ENCODE measurements around the gene GPR63. TPM values are rescaled to one million over a fixed set of nuclear protein-coding genes. Genes with fewer than 3 reads are reported as not detected.

The GPR63 gene
- total and polyA plus RNA-seq, 7 experiments from 2014 or later = 0.20 to 3.1 (median 0.36) TPM; not detected in 1

DNA sequence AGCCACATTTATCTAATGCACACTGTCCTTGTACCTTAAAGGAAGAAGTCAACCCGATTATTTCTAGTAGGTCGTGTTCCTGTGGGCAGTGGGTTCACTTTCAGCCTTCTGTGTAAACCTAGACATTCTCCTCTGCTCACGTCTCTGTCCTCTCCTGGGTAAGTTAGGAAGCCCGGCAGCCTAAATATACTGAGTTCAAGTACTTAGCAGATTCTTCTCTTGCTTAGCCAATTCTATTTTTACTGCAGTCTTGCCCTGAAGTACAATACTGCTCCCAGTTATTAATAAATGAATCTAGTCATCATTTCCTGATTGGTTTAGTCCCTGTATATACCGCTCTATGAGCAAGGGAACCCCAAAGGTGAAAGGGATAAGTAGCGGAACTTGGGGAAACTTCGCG lies 14.6 kb upstream of the GPR63 start:
- Mint-ChIP-seq H3K4me3 (no peak overlapping the region), H3K4me1 (no peaks in the 10 kb centered on the region)

DNA sequence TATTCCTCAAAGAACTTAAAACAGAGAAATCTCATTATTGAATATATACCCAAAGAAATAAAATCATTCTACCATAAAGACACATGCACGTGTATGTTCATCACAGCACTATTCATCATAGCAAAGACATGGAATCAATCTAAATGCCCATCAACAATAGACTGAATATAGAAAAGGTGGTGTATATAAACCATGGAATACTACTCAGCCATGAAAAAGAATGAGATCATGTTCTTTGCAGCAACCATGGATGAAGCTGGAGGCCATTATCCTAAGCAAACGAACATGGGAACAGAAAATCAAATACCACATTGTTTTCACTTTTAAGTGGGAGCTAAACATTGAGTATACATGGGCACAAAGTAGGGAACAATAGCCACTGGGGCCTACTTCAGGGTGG lies 12.3 kb upstream of the GPR63 start:
- no peak overlapping the region for H3K4me3 Mint-ChIP-seq
- POLR2A ChIA-PET = no interaction called here

More for the DNA sequence above, 14.6 kb upstream of the GPR63 start:
- Mint-ChIP-seq H3K27ac (no peak overlapping the region), H3K36me3 (peaks cover 0 to 4% (median 0%) of the 10 kb centered on the region in 5 donors), H3K9me3 (peaks cover 0 to 23% (median 4%) of the 10 kb centered on the region in 11 donors), H3K27me3 (peaks cover 0 to 13% (median 9%) of the 10 kb centered on the region in 5 donors)
- ChIA-PET POLR2A (no interaction called here), CTCF (no interaction called here)
- Histone ChIP-seq H3K36me3 (ENCODE audit: control insufficient read depth in 2 of 3, insufficient read depth in 3 of 3, low read length in 3 of 3) (no peaks in the 10 kb centered on the region), H3K27me3 (ENCODE audit: control insufficient read depth in 2 of 2, insufficient read depth in 2 of 2, low read length in 2 of 2) (no peaks in the 10 kb centered on the region), H3K4me1 (ENCODE audit: control insufficient read depth in 2 of 2, insufficient read depth in 2 of 2, low read length in 2 of 2) (no peaks in the 10 kb centered on the region), H3K4me3 (ENCODE audit: low read length) (no peak overlapping the region), H3K27ac (ENCODE audit: low read depth, low read length) (no peak overlapping the region), H3K9me3 (ENCODE audit: control insufficient read depth in 2 of 3, low read length in 3 of 3) (no peaks in the 10 kb centered on the region)
- DNase-seq (no peak), ATAC-seq (no peak)
- intact Hi-C loops (cut with micrococcal nuclease) = no loop called here

DNA sequence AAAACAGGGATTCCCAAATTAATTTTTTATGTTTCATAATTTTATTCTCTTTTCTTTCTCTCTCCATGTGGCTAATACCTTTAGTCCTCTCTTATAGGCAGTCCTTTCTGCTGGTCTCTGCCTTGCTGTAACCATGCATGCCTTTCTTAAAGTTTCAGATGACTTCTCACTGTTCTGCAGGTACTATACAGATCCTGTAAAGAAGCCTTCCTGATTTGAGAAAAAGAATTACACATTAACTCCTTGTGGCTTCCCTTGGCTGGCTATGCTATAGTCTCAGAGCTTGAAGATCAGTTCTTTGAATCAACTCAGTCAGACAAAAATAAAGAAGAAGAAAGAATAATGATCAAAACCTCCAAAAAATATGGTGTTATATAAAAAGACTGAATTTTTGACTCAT lies 7.3 kb upstream of the GPR63 start:
- ChIA-PET POLR2A (no interaction called here), CTCF (no interaction called here)
- Mint-ChIP-seq H3K27me3 (peaks cover 8 to 50% (median 40%) of the 10 kb centered on the region in 5 donors), H3K27ac (no peak overlapping the region), H3K9me3 (peaks cover 0 to 35% (median 16%) of the 10 kb centered on the region in 11 donors), H3K4me3 (no peak overlapping the region), H3K36me3 (peaks cover 0 to 10% (median 0%) of the 10 kb centered on the region in 5 donors), H3K4me1 (no peaks in the 10 kb centered on the region)
- intact Hi-C loops (cut with micrococcal nuclease) = no loop called here
- H3K27me3 ChIP-seq (ENCODE audit: control insufficient read depth in 2 of 2, insufficient read depth in 2 of 2, low read length in 2 of 2) = no peaks in the 10 kb centered on the region
- no peak for DNase-seq
- no peaks in the 10 kb centered on the region for H3K36me3 ChIP-seq (ENCODE audit: control insufficient read depth in 2 of 3, insufficient read depth in 3 of 3, low read length in 3 of 3)
- no peaks in the 10 kb centered on the region for H3K4me1 ChIP-seq (ENCODE audit: control insufficient read depth in 2 of 2, insufficient read depth in 2 of 2, low read length in 2 of 2)
- ATAC-seq = no peak
- H3K27ac ChIP-seq (ENCODE audit: low read depth, low read length) = no peak overlapping the region
- H3K9me3 ChIP-seq (ENCODE audit: control insufficient read depth in 2 of 3, low read length in 3 of 3) = no peaks in the 10 kb centered on the region
- no peak overlapping the region for H3K4me3 ChIP-seq (ENCODE audit: low read length)

More for the DNA sequence above, 12.3 kb upstream of the GPR63 start:
- ATAC-seq = no peak
- H3K36me3 ChIP-seq (ENCODE audit: control insufficient read depth in 2 of 3, insufficient read depth in 3 of 3, low read length in 3 of 3) = no peaks in the 10 kb centered on the region
- H3K9me3 Mint-ChIP-seq = peaks cover 0 to 40% (median 15%) of the 10 kb centered on the region in 11 donors
- no peaks in the 10 kb centered on the region for H3K9me3 ChIP-seq (ENCODE audit: control insufficient read depth in 2 of 3, low read length in 3 of 3)
- DNase-seq = no peak
- no peak overlapping the region for H3K27ac ChIP-seq (ENCODE audit: low read depth, low read length)
- no peaks in the 10 kb centered on the region for H3K4me1 Mint-ChIP-seq
- H3K27me3 Mint-ChIP-seq = peaks cover 1 to 31% (median 21%) of the 10 kb centered on the region in 5 donors
- H3K36me3 Mint-ChIP-seq = peaks cover 0 to 9% (median 0%) of the 10 kb centered on the region in 5 donors
- H3K4me1 ChIP-seq (ENCODE audit: control insufficient read depth in 2 of 2, insufficient read depth in 2 of 2, low read length in 2 of 2) = no peaks in the 10 kb centered on the region
- H3K4me3 ChIP-seq (ENCODE audit: low read length) = no peak overlapping the region
- no peaks in the 10 kb centered on the region for H3K27me3 ChIP-seq (ENCODE audit: control insufficient read depth in 2 of 2, insufficient read depth in 2 of 2, low read length in 2 of 2)
- CTCF ChIA-PET = no interaction called here
- H3K27ac Mint-ChIP-seq = no peak overlapping the region
- intact Hi-C loops (cut with micrococcal nuclease) = no loop called here

DNA sequence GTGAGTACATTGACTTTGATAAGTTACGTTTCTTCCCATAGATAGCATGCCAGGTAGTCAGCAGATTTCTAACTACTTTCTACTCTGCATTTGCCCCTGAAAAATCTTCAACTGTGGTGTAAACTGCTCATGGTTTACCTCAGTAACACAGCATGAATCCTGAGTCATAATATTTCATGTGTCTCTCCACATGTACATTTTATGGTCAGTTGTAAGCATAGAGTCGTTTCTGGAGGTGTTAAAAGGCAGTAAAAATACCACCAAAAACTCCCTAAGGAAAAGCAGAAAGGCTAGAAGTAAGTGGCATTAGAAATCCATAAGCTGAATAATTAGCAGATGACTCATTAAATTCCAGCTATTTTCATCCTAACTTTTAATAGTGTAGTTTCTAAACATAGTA lies 4.1 kb upstream of the GPR63 start:
- no peaks in the 10 kb centered on the region for H3K9me3 ChIP-seq (ENCODE audit: control insufficient read depth in 2 of 3, low read length in 3 of 3)
- peaks cover 4 to 12% (median 10%) of the 10 kb centered on the region in 7 donors for H3K4me1 Mint-ChIP-seq
- POLR2A ChIA-PET = no interaction called here
- peaks cover 10 to 59% (median 50%) of the 10 kb centered on the region in 5 donors for H3K27me3 Mint-ChIP-seq
- H3K4me3 Mint-ChIP-seq = no peak overlapping the region
- ATAC-seq (no peak), DNase-seq (no peak)
- no peak overlapping the region for H3K27ac Mint-ChIP-seq
- peaks cover 0 to 24% (median 7%) of the 10 kb centered on the region in 11 donors for H3K9me3 Mint-ChIP-seq
- peaks cover 0 to 10% (median 0%) of the 10 kb centered on the region in 5 donors for H3K36me3 Mint-ChIP-seq
- no peak overlapping the region for H3K27ac ChIP-seq (ENCODE audit: low read depth, low read length)
- intact Hi-C loops (cut with micrococcal nuclease) = no loop called here
- H3K4me1 ChIP-seq (ENCODE audit: control insufficient read depth in 2 of 2, insufficient read depth in 2 of 2, low read length in 2 of 2) = peaks cover 0 to 4% of the 10 kb centered on the region in 2 donors
- CTCF ChIA-PET = no interaction called here
- no peaks in the 10 kb centered on the region for H3K36me3 ChIP-seq (ENCODE audit: control insufficient read depth in 2 of 3, insufficient read depth in 3 of 3, low read length in 3 of 3)
- H3K27me3 ChIP-seq (ENCODE audit: control insufficient read depth in 2 of 2, insufficient read depth in 2 of 2, low read length in 2 of 2) = no peaks in the 10 kb centered on the region
- H3K4me3 ChIP-seq (ENCODE audit: low read length) = no peak overlapping the region

DNA sequence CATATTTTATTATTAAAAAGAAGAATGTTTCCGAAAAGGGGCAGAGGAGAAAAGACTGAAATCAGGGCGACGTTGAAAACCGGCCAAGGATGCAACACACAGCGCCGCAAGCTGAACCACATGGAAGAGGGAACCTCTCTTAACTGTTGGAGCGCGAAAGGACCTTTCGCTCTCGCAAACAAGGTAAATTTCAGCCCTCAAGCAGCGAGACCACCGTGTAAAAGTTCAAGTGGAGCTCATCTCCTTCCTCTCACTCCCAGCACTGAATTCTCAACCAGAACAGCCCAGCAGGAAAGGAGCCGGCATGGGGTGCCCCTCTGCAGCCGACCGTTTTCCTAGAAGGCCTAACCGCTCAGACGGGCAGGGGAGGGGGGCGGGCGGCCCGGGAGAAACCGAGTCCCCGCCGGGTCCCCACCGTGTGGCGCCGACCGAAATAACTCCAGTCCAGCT lies 621 bp downstream of the GPR63 start:
- H3K4me3 ChIP-seq (ENCODE audit: low read length) = peak overlapping the region; percentile 59
- peak overlapping the region in 6 of 9 donors; percentile 5 to 70 (median 29) for H3K27ac Mint-ChIP-seq
- intact Hi-C loops (cut with micrococcal nuclease) = loop anchor here (1.0 to 5.0 kb wide), 9 partner anchors 48 to 1260 kb away; partner anchors contain the start of genes KLHL32 (in 2 of the 2), MANEA (in 2 of the 2), MMS22L (in 2 of the 2) and NDUFAF4 (in 2 of the 2)
- POLR2A ChIA-PET = interaction anchor here (0.8 kb wide), 1 partner anchor 314 kb away, joined by 3 read pairs; no protein-coding TSS in a partner anchor
- H3K4me1 Mint-ChIP-seq = peaks cover 7 to 31% (median 11%) of the 10 kb centered on the region in 7 donors
- peaks cover 0 to 2% (median 0%) of the 10 kb centered on the region in 11 donors for H3K9me3 Mint-ChIP-seq
- H3K36me3 ChIP-seq (ENCODE audit: control insufficient read depth in 2 of 3, insufficient read depth in 3 of 3, low read length in 3 of 3) = no peaks in the 10 kb centered on the region
- H3K4me1 ChIP-seq (ENCODE audit: control insufficient read depth in 2 of 2, insufficient read depth in 2 of 2, low read length in 2 of 2) = peaks cover 0 to 6% of the 10 kb centered on the region in 2 donors
- ATAC-seq (peak; percentile 18), DNase-seq (peak in 3 of 9 donors; percentile 0 to 23 (median 8))
- peaks cover 18 to 64% (median 55%) of the 10 kb centered on the region in 5 donors for H3K27me3 Mint-ChIP-seq
- no peaks in the 10 kb centered on the region for H3K36me3 Mint-ChIP-seq
- H3K27me3 ChIP-seq (ENCODE audit: control insufficient read depth in 2 of 2, insufficient read depth in 2 of 2, low read length in 2 of 2) = peaks cover 5 to 10% of the 10 kb centered on the region in 2 donors
- no peak overlapping the region for H3K27ac ChIP-seq (ENCODE audit: low read depth, low read length)
- CTCF ChIA-PET = no interaction called here
- no peaks in the 10 kb centered on the region for H3K9me3 ChIP-seq (ENCODE audit: control insufficient read depth in 2 of 3, low read length in 3 of 3)
- peak overlapping the region; percentile 86 to 97 (median 90) for H3K4me3 Mint-ChIP-seq

DNA sequence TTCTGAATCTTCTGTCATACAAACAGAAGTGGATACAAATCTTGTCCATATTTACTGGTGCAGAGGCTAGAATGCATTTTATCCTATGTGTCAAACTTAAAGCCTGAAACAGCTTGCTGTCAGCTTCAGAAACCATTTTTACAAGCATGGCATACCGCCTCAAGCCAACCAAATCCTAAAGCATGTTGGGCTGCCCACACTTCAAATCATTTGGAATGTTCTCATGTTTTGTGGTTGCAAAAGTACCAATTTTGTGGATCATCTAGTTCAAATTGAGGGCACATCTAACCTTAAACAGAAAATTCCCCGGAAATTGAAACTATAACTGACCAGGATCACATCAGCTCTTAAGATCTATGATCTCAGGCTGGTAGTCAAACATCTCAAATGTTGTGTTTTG lies 3.2 kb downstream of the GPR63 start:
- POLR2A ChIA-PET = interaction anchor here (0.6 kb wide), 1 partner anchor 116 kb away, joined by 3 read pairs; no protein-coding TSS in a partner anchor
- no peaks in the 10 kb centered on the region for H3K9me3 ChIP-seq (ENCODE audit: control insufficient read depth in 2 of 3, low read length in 3 of 3)
- H3K27me3 ChIP-seq (ENCODE audit: control insufficient read depth in 2 of 2, insufficient read depth in 2 of 2, low read length in 2 of 2) = peaks cover 5 to 10% of the 10 kb centered on the region in 2 donors
- H3K27ac ChIP-seq (ENCODE audit: low read depth, low read length) = no peak overlapping the region
- DNase-seq (no peak), ATAC-seq (no peak)
- Mint-ChIP-seq H3K4me1 (peaks cover 7 to 31% (median 11%) of the 10 kb centered on the region in 7 donors), H3K4me3 (no peak overlapping the region), H3K9me3 (peaks cover 0 to 2% (median 0%) of the 10 kb centered on the region in 11 donors), H3K36me3 (peaks cover 0 to 3% (median 0%) of the 10 kb centered on the region in 5 donors), H3K27ac (no peak overlapping the region), H3K27me3 (peaks cover 24 to 65% (median 56%) of the 10 kb centered on the region in 5 donors)
- H3K36me3 ChIP-seq (ENCODE audit: control insufficient read depth in 2 of 3, insufficient read depth in 3 of 3, low read length in 3 of 3) = no peaks in the 10 kb centered on the region
- no peak overlapping the region for H3K4me3 ChIP-seq (ENCODE audit: low read length)
- CTCF ChIA-PET = no interaction called here
- intact Hi-C loops (cut with micrococcal nuclease) = no loop called here
- peaks cover 0 to 6% of the 10 kb centered on the region in 2 donors for H3K4me1 ChIP-seq (ENCODE audit: control insufficient read depth in 2 of 2, insufficient read depth in 2 of 2, low read length in 2 of 2)

DNA sequence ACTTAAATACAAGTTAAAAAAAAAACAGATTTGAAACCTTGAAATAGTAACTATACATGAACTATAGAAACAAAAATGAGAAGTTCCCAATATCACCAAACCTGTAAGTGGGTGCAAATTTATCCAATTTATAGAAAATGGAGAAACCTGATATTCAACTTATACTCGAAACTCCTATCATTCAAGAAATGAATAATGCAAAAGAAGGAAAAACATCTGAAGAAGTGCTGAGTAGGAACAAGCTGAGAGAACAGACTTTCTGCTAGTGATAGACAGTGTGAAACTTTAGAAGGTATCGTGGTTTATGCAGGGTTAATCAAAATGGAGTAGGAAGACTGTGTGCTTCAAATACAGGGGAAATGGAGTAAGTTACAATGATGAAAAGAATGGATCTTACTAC lies 4.5 kb downstream of the GPR63 start:
- intact Hi-C loops (cut with micrococcal nuclease) = no loop called here
- CTCF ChIA-PET = no interaction called here

More for the DNA sequence above, 4.5 kb downstream of the GPR63 start:
- Mint-ChIP-seq H3K27me3 (peaks cover 24 to 53% (median 45%) of the 10 kb centered on the region in 5 donors), H3K27ac (no peak overlapping the region), H3K36me3 (peaks cover 0 to 4% (median 0%) of the 10 kb centered on the region in 5 donors), H3K9me3 (peaks cover 0 to 2% (median 0%) of the 10 kb centered on the region in 11 donors), H3K4me1 (peaks cover 5 to 26% (median 7%) of the 10 kb centered on the region in 7 donors), H3K4me3 (no peak overlapping the region)
- no peak overlapping the region for H3K4me3 ChIP-seq (ENCODE audit: low read length)
- H3K9me3 ChIP-seq (ENCODE audit: control insufficient read depth in 2 of 3, low read length in 3 of 3) = no peaks in the 10 kb centered on the region
- no peak overlapping the region for H3K27ac ChIP-seq (ENCODE audit: low read depth, low read length)
- ATAC-seq (no peak), DNase-seq (no peak)
- no peaks in the 10 kb centered on the region for H3K36me3 ChIP-seq (ENCODE audit: control insufficient read depth in 2 of 3, insufficient read depth in 3 of 3, low read length in 3 of 3)
- POLR2A ChIA-PET = no interaction called here
- peaks cover 0 to 6% of the 10 kb centered on the region in 2 donors for H3K4me1 ChIP-seq (ENCODE audit: control insufficient read depth in 2 of 2, insufficient read depth in 2 of 2, low read length in 2 of 2)
- H3K27me3 ChIP-seq (ENCODE audit: control insufficient read depth in 2 of 2, insufficient read depth in 2 of 2, low read length in 2 of 2) = peaks cover 5 to 10% of the 10 kb centered on the region in 2 donors

Data from naive thymus-derived CD4-positive, alpha-beta T cell (primary cell).